Gastroesophageal sphincter (tissue), 3 donors: ENCODE measurements around the gene CHST9.

Source experiments
- CTCF ChIP-seq, 4 experiments: fragments of 200-600 bp in 2 of 4; fragments of 450-650 bp in 2 of 4; sonication (generic) in 1 of 4; IDR thresholded peaks; one replicate each; pipeline ENCODE4 v1.5.1; 2017 to 2019; ENCODE audit warnings: antibody characterized with exemption in 4 of 4, mild to moderate bottlenecking in 2 of 4, moderate library complexity in 2 of 4
- POLR2AphosphoS5 ChIP-seq: sonication (generic); formaldehyde crosslinking; IDR thresholded peaks from one replicate; pipeline ENCODE4 v1.6.1; 2017; ENCODE audit warnings: antibody characterized with exemption

GRCh38 chr18:26909599-26910290 is 275.4 kb downstream of the CHST9 start:
- TF ChIP-seq CTCF (IDR thresholded peaks at IDR 0.05) (no peak), POLR2AphosphoS5 (no peak)
